IPS DF 6.9 (cell line): ENCODE measurements around the gene TSPAN9.

Experiments
- DNase-seq: peaks from one replicate; pipeline ENCODE4 v3.0.0-alpha.2; 2013; ENCODE audit warnings: low read depth, low spot score
- H3K27ac ChIP-seq: one replicate; pipeline ENCODE4 v1.5.1; 2013; ENCODE audit warnings: low read length, control low read depth
- H3K27me3 ChIP-seq: 2 replicates; pipeline ENCODE4 v1.6.1; 2013; ENCODE audit warnings: mild to moderate bottlenecking, low read length; ENCODE audit not compliant: control insufficient read depth, insufficient read depth
- H3K36me3 ChIP-seq: 2 replicates; pipeline ENCODE4 v1.6.1; 2013; ENCODE audit warnings: low read length; ENCODE audit not compliant: control insufficient read depth, insufficient read depth
- H3K4me1 ChIP-seq: 2 replicates; pipeline ENCODE4 v1.6.1; 2013; ENCODE audit warnings: low read length; ENCODE audit not compliant: control insufficient read depth, insufficient read depth
- H3K4me3 ChIP-seq: 2 replicates; pipeline ENCODE4 v1.5.1; 2013; ENCODE audit warnings: mild to moderate bottlenecking, low read length
- H3K9me3 ChIP-seq: 2 replicates; pipeline ENCODE4 v1.6.1; 2013; ENCODE audit warnings: low read length, inconsistent platforms; ENCODE audit not compliant: control insufficient read depth, insufficient read depth
- WGBS: extraction: QIAGEN DNeasy Blood & Tissue Kit; methylation state at CpG from one replicate; pipeline ENCODE4 v1.1.7; 2013; ENCODE audit warnings: mixed read lengths, missing lambda C conversion rate; ENCODE audit not compliant: insufficient read length, insufficient coverage; 5-methylcytosine and 5-hydroxymethylcytosine counted together

The TSPAN9 gene

GRCh38 chr12:3249081-3249800 lies 172.1 kb downstream of the TSPAN9 start:
- Histone ChIP-seq H3K27me3 (no peaks in the 10 kb centered on the region), H3K36me3 (no peaks in the 10 kb centered on the region), H3K4me1 (no peaks in the 10 kb centered on the region), H3K4me3 (no peak overlapping the region), H3K27ac (no peak overlapping the region), H3K9me3 (no peaks in the 10 kb centered on the region)
- WGBS: no CpG with 5 or more reads among the region's 16 CpGs
- no peak for DNase-seq

- no peak overlapping the region for H3K4me3 ChIP-seq
- no peak overlapping the region for H3K27ac ChIP-seq
- no peaks in the 10 kb centered on the region for H3K4me1 ChIP-seq
- no peaks in the 10 kb centered on the region for H3K27me3 ChIP-seq
- no peaks in the 10 kb centered on the region for H3K36me3 ChIP-seq
- H3K9me3 ChIP-seq: no peaks in the 10 kb centered on the region
- no peak for DNase-seq
- WGBS: no CpG with 5 or more reads among the region's 6 CpGs
Measured at GRCh38 chr12:3250034-3250433, 172.9 kb downstream of the TSPAN9 start.

- Histone ChIP-seq H3K27ac (no peak overlapping the region), H3K27me3 (no peaks in the 10 kb centered on the region), H3K4me3 (no peak overlapping the region), H3K36me3 (no peaks in the 10 kb centered on the region), H3K4me1 (no peaks in the 10 kb centered on the region), H3K9me3 (no peaks in the 10 kb centered on the region)
- DNase-seq: no peak
- WGBS: no CpG with 5 or more reads among the region's 8 CpGs
Measured at GRCh38 chr12:3250576-3250975, 173.4 kb downstream of the TSPAN9 start.

- no peak for DNase-seq
- WGBS: no CpG with 5 or more reads among the region's 5 CpGs
- H3K27ac ChIP-seq: no peak overlapping the region
- no peaks in the 10 kb centered on the region for H3K36me3 ChIP-seq
- no peaks in the 10 kb centered on the region for H3K4me1 ChIP-seq
- no peaks in the 10 kb centered on the region for H3K27me3 ChIP-seq
- no peak overlapping the region for H3K4me3 ChIP-seq
- H3K9me3 ChIP-seq: no peaks in the 10 kb centered on the region
Measured at GRCh38 chr12:3251067-3251466, 173.9 kb downstream of the TSPAN9 start.

- no CpG with 5 or more reads among the region's 7 CpGs for WGBS
- DNase-seq: no peak
- no peak overlapping the region for H3K27ac ChIP-seq
- H3K9me3 ChIP-seq: no peaks in the 10 kb centered on the region
- no peak overlapping the region for H3K4me3 ChIP-seq
- H3K36me3 ChIP-seq: no peaks in the 10 kb centered on the region
- H3K4me1 ChIP-seq: no peaks in the 10 kb centered on the region
- no peaks in the 10 kb centered on the region for H3K27me3 ChIP-seq
Measured at GRCh38 chr12:3251691-3252090, 174.5 kb downstream of the TSPAN9 start.

GRCh38 chr12:3252450-3252891 lies 175.3 kb downstream of the TSPAN9 start:
- WGBS: no CpG with 5 or more reads among the region's 13 CpGs
- H3K27ac ChIP-seq: no peak overlapping the region
- DNase-seq: no peak
- H3K36me3 ChIP-seq: no peaks in the 10 kb centered on the region
- H3K4me1 ChIP-seq: no peaks in the 10 kb centered on the region
- H3K27me3 ChIP-seq: no peaks in the 10 kb centered on the region
- no peak overlapping the region for H3K4me3 ChIP-seq
- no peaks in the 10 kb centered on the region for H3K9me3 ChIP-seq

- H3K4me1 ChIP-seq: no peaks in the 10 kb centered on the region
- DNase-seq: no peak
- no peaks in the 10 kb centered on the region for H3K9me3 ChIP-seq
- WGBS: no CpG with 5 or more reads among the region's 7 CpGs
- H3K4me3 ChIP-seq: no peak overlapping the region
- H3K27me3 ChIP-seq: no peaks in the 10 kb centered on the region
- no peak overlapping the region for H3K27ac ChIP-seq
- no peaks in the 10 kb centered on the region for H3K36me3 ChIP-seq
Measured at GRCh38 chr12:3253682-3254275, 176.6 kb downstream of the TSPAN9 start.

DNA sequence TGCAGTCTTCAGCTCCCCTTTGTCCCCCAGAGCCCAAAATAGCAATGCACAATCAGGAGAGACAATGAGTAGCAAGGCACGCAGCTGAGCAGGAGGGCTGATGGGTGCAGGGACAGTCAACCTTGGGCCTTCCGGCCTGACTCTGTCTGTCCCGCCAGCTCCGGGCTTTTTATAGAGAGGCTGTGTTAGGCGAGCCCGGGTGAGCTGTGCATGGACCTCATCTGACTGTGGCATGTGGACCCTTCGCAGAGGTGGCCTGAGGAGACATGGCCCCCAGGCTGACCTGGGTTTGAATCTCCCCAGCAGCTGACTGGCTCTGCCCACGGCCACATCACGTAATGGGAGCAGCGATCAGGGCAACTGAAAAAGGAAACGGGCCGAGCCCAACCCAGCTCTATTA lies 177.9 kb downstream of the TSPAN9 start:
- no peaks in the 10 kb centered on the region for H3K36me3 ChIP-seq
- H3K4me1 ChIP-seq: no peaks in the 10 kb centered on the region
- WGBS: no CpG with 5 or more reads among the region's 12 CpGs
- no peak overlapping the region for H3K4me3 ChIP-seq
- H3K9me3 ChIP-seq: no peaks in the 10 kb centered on the region
- no peaks in the 10 kb centered on the region for H3K27me3 ChIP-seq
- no peak overlapping the region for H3K27ac ChIP-seq
- DNase-seq: no peak

GRCh38 chr12:3256103-3256631 lies 179.0 kb downstream of the TSPAN9 start:
- Histone ChIP-seq H3K9me3 (no peaks in the 10 kb centered on the region), H3K4me1 (no peaks in the 10 kb centered on the region), H3K27me3 (no peaks in the 10 kb centered on the region), H3K27ac (no peak overlapping the region), H3K4me3 (no peak overlapping the region), H3K36me3 (no peaks in the 10 kb centered on the region)
- no peak for DNase-seq
- no CpG with 5 or more reads among the region's 26 CpGs for WGBS

DNA sequence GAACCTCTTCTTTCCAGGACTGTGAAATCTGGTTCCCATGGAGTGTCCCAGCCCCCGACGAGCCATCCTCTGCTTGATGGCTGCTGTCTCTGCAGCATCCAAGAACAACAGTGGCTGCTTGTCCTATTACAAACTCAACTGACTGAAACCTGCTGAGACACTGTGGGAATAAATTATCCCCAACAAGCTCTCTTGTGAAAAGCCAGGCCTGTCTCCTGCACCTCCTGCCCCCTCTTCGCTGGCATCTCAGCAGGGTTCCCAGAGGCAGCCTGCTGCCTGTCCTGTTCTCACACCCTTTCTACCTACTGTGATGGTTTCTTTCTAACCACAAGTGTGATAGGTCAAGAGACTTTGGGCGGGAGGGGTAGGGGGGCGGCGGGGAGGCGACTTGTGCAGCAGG lies 180.2 kb downstream of the TSPAN9 start:
- no peaks in the 10 kb centered on the region for H3K36me3 ChIP-seq
- H3K4me1 ChIP-seq: no peaks in the 10 kb centered on the region
- no peak overlapping the region for H3K4me3 ChIP-seq
- DNase-seq: no peak
- no peak overlapping the region for H3K27ac ChIP-seq
- H3K27me3 ChIP-seq: no peaks in the 10 kb centered on the region
- no CpG with 5 or more reads among the region's 7 CpGs for WGBS
- no peaks in the 10 kb centered on the region for H3K9me3 ChIP-seq

- Histone ChIP-seq H3K4me3 (no peak overlapping the region), H3K9me3 (no peaks in the 10 kb centered on the region), H3K27me3 (no peaks in the 10 kb centered on the region), H3K27ac (no peak overlapping the region), H3K4me1 (no peaks in the 10 kb centered on the region), H3K36me3 (no peaks in the 10 kb centered on the region)
- DNase-seq: no peak
- no CpG with 5 or more reads among the region's 8 CpGs for WGBS
Measured at GRCh38 chr12:3259973-3260372, 182.8 kb downstream of the TSPAN9 start.
